Embryonic facial prominence (tissue), 1 donor: ENCODE measurements around the gene SYT2.

Experiments used
- DNase-seq: peaks from one replicate; pipeline ENCODE4 v3.0.0-alpha.2; 2016; ENCODE audit errors: extremely low spot score

SYT2 gene

DNA sequence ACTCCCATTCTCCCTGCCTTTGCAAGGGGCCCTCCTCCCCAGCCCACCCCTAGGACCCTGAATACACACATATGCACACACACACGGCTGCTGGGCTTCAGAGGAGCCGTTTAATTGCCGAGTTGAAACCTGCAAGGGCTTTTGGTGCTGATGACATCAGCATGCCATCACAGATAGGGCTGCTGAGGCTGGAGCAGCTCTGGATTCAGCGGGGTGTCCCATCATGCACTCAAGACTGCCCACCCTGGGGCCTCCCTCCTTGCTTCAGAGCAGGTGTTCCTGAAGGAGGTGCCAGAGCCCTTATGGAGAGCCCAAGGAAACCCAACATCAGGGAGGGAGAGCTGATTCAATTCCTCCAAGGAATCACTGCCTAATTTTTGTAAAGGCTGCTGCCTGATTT lies 5.7 kb downstream of the SYT2 start:
- DNase-seq: no peak

DNA sequence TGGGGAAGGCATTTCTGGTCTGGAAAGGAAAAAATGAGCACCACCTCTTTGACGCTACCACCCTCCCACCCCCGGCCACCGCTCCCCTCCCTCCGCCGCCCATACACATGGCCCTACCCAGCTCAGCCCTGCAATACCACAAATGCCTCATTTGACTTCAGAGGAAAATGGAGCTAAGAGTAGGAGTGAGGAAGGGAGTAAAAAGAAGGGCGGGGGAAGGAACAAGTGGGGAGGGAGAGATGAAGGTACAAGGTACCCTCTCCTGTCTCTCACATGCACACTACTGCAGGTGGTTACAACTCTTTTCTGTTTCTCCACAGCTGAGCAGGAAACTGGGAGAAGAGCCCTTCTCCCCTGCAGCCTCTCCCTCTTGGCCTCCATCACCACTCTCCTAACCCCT lies 7.1 kb downstream of the SYT2 start:
- DNase-seq: no peak

DNA sequence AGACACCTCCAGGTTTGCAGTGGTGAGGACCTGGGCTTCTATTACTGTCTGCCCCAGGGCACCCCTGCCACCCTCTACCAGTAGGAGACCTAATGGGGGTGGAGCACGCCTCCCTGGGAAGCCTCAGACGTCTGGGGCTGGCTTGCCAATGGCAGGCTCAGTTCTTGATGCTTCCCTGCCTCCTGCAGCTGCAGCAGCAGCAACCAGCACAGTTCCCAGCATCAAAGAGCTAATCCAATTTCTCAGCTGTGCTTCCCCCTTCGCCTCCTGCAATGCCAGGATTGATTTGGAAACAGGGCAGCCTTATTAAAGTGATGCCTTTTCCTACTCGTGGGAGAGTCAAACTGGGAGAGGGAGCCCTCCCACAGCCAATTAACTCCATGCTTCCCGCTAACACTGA lies 8.2 kb downstream of the SYT2 start:
- DNase-seq: no peak

DNA sequence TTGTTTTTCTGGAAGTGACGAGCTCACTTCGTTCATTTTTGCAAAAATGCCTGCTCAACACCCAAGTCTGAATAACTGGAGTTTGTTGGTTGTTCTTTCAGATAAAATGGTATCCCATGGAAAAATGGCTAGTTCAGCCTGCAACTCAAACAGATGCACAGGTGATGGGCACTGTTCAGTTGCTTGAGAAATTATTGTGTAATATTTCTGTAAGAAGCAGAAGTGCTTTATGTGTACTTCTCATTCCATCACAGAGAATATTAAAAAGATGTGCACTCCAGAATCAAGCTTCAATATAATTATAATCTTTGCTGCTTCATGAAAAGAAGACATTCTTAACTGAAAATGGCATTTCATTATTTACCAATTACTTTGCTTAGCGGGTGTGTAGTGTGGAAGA lies 9.1 kb downstream of the SYT2 start:
- no peak for DNase-seq

DNA sequence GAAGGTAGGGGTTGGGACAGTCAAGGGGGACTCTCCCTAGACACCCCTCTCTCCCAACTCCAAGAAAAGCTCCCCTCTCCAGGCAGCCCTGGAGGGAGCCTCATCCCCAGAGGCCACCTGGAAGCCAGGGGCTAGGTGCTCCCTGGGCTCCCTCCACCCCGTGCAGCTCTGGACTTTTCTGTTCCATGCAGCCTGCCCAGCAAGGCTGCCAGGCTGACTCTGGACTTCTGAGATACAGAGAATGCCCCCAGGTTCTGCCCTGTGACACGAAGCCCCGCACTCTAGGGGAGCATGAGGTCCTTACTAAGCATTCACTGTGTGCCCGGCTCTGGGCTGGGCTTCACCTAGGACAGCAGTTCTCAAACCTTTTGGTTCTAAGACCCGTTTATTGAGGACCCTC lies 10.2 kb downstream of the SYT2 start:
- DNase-seq: no peak

DNA sequence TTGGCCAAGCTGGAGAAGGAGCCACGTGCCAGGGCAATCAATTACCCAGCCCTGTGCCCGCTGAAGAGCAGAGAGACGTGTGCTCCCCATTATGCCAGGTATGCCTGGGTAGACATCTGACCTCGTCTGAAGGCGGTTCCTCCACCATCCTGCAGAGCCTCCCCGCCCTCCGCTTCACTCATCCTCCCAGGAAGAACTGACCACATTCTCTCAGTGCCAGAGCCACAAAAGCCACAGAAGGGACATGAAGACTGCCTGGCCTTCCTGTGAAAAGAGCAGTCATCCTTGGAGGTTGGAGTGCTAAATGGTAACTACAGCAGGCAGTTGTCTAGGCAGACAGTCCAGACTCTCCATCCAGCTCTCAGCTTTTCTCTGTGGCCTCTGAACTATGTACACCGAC lies 12.0 kb downstream of the SYT2 start:
- no peak for DNase-seq

DNA sequence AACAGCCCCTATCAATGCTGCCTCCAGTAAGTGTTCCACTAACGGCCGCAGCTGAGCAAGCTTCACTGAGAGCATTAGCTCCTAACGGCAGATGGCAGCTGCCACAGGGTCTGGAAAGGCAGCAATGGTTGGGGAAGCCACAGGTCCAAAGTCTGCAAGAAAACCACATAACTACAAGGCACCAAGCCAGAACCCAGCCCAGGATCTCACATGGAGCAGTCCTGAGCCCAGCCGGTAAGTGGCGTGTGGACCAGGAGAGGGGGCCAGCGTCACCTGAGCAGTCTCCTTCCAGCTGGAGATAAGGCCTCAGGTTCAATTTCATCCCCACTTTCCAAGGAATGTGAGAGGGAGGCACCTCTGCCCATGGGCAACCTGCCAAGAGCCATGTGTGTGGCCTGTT lies 13.2 kb downstream of the SYT2 start:
- no peak for DNase-seq

DNA sequence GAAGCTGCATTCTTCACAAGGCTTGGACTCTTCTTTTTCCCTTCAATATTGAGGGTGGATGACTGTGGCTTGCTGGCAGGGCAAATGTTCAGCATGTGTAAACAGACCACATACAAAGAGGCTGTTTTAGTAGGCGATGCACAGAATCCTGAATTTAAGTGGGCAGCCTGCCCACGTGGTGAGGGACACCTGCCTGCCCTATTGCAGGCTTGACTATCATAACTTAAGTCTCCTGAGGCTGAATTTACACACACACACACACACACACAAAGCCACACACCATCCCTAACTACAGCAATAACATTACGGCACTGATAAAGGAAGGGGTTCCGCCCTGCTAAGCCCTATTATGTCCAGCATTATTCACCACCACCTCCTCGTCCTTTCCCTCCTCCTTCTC lies 15.9 kb downstream of the SYT2 start:
- no peak for DNase-seq

DNA sequence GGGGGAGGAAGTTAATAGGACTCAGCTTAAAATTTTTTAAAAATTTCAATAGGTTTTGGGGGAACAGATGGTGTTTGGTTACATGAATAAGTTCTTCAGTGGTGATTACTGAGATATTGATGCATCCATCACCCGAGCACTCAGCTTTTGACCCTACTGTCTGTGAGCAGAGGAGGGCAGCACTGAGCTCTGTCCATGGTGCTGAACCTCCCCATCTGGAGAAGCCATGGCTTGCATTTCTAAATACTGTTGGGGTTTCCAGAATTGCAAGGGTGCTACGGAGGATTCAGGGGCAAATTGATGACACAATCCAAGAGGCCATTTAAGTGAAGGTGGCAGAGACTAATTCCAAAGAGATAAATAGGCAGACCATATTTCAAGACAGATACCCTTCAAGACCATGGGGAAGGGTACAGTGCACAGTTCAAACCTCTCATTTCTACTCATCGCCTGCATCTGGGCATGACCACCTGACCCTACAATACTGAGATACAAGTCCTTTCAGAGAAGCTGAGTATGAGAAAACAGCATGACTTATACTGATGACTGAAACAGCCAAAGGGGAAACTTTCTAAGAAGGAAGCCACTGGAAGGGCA lies 17.2 kb downstream of the SYT2 start:
- no peak for DNase-seq

DNA sequence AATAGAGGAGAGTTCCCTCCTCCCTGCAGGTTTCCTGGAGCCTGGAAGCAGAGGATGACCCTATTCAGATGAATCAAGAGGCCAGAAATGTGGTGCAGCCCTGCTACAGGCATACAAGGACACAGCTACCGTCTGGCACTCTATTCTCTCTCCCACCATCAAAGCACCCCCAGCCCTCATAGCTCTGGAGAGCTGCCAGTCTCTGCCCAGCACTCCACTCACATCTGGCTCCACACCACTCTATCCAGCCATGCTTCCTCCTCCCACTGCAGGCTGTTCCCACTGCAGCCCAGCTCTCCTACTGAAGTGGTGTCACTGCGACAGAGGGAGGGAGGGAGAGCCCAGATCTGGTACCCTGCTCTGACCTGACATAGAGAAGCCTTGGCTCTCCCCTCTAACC lies 18.4 kb downstream of the SYT2 start:
- no peak for DNase-seq

DNA sequence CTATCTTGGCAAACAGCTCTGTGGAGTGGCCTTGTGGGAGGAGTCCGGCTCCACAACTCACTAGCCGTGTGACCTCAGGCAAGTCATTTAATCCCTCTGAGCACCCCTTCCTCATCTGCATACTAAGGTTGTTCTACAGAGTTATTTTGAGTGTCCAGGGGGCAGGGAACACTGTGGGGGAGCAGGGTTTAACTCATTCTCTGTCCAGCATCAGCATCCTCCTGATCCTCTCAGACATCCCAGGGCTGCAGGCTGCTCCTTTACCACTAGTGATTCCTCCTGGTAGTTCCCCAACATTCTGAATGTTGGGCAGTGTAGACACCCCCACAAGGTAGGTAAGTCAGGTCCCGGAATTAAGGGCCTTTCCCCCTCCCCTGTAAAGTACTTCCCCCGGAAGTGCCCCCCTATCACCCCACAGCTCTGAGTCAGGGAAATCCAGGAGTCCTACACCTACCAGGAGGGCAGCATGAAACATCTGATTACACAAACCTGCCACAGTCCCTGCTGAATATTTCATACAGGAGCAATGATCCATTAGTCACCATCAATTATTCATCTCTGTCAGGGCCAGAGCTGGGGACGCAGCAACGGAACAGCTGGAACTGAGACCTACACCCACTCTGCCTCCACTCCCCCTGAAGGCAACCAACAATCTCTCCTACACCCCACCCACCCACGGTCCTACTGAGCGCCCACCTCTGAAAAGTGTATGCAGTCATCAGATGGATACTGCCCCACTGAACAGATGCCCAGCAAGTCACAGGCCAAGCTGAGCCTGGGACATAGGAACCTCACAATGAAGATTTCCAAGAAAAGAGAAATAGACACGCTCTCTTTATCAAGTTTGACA lies 20.5 kb downstream of the SYT2 start:
- no peak for DNase-seq

DNA sequence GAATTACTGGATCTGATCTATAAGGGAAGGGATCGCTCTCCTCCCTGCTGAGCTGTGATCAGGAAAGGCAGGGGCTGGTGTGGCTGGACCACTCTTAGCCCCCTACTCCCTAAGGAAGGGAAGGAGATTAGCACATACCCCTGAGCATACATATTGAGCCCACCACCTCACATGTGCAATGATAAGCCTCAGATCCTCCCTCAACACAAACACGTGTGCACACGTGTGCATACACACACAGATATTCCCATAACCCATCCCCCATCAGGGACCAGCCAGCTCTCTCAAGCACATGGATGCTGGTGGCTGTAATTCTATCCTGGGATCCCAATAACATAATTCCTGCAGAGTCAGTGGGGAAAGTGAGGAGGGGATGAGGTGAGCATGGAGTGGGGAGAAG lies 21.2 kb downstream of the SYT2 start:
- no peak for DNase-seq

DNA sequence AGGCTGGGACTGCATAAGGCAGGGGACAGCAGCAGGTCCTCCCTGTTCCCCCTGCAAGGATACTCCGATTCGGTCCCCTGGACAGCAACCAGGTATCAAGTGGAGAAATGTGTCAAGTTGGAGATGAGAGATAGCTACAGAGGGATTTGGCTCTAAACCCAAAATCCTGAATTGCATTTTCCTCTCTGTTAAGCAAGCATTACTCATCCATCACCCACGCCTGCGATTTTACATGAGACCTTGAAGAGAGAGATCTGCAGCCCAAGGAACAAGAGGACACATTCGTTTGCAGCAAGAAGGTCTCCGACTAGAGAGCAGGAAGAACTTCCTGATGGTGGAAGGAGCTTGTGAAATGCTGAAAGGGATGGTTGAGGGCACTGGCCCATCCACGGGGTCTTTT lies 21.9 kb downstream of the SYT2 start:
- no peak for DNase-seq

DNA sequence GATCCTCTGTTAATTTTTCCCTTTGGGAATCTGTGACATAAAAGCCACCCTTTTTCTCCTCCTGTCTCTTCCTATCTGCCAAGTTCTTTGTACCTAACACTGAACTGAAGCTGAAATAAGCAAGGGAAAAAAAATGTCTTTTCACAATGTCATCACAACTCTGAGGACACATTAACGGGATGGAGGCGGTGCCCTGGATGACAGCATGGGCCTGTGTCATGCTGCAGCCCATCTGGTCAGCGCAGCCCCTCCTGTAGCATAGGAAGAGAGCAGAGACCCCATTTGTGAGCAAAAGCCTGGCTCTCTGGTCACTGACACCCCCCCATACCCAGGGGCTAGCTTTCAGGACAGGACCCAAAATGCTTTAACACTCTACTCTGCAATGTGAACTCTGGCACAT lies 22.5 kb downstream of the SYT2 start:
- no peak for DNase-seq

DNA sequence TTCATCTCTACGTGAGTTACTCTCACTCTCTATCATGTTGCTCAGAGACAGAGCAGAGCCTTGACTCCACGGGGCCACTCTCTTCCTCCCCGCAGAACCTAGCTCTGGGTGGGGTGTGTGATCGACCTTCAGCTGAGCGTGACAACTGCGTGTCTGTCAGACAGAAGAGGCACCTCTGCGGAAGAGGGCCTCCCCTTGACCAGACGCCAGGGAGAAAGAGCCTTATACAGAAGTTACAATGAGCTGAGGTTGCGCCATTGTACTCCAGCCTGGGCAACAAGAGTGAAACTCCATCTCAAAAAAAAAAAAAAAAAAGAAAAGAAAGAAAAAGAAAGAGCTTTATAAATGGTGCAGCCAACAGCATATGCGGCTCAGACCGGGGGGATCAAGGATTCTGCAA lies 22.9 kb downstream of the SYT2 start:
- DNase-seq: no peak

DNA sequence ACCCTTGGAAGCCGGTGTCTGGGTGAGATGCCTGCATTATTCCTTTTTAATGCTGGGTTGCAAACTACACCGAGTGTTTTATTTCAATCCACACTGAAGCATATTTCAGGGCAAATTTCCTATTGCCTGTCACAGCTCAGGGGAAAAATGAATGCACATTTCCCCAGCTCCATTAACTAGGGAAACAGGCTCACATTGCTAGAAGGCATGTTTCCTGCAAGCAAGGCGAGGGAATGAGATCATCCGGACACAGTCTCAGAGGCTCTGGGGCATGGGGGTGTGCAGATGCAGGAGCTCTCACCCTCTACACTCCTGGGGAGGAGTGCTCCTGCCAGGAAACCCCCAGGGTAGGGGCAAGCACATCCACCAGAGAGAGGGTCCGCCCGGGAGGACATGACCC lies 24.6 kb downstream of the SYT2 start:
- no peak for DNase-seq

DNA sequence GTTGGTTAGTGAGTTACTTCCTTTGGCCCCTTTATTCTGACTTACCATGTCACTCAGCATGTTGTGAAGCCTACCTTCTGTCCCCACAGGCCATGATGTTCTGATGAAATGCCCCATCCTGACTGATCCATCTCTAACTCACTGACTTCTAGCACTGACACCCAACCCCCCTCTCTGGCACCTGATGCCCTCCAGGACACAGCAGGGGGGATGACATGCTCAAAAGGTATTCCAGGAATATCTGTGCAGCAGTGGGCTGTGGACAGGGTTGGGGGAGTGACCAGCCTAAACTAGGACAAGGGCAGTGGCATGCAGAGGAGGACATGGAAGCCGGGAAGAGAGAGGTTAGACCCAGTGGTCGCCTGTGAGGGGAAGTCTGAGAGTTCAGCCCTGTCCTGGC lies 25.5 kb downstream of the SYT2 start:
- no peak for DNase-seq

DNA sequence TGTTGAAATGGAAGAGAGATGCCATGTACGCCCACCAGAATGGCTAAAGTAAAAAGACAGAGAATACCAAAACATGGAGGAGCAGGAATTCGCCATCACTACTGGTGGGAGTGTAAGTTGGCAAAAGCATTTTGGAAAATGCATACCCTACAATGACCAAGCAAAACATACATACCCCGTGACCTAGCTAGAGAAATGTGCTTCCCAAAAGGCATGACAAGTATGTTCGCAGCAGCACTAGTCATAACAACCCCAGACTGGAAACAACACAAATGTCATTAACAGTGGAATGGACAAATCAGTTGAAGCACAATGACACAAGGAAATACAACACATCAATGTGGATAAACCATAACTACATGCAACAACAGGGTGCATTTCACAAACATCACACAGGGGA lies 27.2 kb downstream of the SYT2 start:
- no peak for DNase-seq

DNA sequence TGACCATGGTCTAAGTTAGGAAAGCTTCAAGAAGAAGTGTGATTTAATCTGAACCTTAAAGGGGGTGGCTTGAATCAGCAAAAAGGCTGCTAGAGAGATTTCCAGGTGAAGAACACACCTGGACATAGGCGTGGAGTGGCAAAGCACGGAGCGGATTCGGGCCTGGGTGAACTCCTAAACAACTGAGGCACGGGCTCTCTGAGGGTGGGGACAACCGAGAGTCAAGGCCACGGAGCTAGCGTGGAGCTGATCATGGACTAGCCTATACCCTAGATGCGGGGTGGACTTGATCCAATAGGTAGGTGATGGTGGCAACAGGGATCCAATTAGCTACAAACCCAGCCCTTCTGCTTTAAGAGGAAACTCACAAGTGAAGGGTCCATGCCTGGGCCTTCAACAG lies 27.8 kb downstream of the SYT2 start:
- no peak for DNase-seq

DNA sequence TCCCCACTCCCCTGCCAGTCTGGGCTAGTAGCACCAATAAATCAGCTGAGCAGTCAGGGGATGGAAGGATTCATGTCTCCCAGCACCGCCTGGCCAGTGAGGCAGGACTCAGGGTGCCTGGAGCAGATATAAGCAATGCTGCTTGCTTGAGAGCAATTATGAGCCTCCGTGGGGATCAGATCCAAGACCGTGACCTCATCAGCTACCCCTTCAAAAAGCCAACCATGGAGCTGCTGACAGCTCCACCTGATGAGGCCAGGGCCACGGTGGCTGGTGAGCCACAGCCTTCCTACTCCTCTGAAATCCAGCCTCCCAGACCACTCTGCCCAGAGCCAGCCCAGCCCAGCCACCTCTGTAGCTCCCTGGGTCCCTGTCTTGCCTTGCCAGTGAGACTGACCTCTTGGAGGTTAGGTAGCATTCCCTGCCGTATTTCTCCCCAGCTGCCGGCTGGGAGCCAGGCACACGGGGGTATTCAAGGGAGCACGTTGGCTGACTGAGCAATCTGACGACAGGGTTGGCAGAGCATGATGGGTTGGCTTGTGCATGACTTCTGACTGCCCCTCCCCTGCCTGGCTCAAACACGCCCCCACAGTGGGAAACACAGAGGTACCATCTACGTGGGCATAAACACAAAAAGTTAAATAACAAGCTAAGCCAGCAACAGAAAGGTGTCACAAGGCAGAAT lies 28.4 kb downstream of the SYT2 start:
- no peak for DNase-seq

DNA sequence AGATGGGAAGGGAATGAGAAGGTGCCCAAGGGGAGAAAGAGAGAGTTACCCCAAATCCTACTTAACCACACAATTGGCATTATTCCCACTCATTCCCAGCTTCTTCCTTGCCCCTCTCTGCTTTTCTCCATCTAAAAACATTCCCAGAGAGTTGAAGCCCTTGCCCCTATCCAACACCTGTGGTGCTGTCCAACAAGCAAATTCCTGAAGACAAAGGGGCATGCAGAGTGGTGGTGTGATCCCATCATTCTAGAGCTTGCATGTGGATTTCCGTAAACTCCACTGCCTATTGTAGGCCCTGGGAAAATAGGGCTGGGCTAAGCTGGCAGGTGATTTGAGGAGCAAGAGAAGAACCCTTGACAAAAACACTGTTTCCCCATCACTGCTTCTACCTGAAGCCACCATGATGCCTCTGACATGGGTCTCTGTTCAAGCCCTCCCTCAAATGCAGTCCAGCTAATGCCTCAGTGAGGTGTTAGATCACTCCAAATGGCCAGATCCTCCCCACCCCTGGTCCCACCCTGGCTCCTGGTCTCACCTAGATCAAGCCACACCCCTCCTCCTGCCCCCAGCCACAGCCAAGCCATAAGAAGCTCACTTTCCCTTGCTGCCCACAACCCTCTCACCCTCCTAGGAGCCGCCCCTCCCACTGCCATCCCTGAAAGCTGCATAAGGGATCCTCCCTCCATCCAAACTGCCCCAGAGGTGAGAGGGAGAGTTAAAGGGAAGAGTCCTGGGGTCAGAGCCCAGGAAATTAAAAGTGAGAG lies 29.5 kb downstream of the SYT2 start:
- no peak for DNase-seq

DNA sequence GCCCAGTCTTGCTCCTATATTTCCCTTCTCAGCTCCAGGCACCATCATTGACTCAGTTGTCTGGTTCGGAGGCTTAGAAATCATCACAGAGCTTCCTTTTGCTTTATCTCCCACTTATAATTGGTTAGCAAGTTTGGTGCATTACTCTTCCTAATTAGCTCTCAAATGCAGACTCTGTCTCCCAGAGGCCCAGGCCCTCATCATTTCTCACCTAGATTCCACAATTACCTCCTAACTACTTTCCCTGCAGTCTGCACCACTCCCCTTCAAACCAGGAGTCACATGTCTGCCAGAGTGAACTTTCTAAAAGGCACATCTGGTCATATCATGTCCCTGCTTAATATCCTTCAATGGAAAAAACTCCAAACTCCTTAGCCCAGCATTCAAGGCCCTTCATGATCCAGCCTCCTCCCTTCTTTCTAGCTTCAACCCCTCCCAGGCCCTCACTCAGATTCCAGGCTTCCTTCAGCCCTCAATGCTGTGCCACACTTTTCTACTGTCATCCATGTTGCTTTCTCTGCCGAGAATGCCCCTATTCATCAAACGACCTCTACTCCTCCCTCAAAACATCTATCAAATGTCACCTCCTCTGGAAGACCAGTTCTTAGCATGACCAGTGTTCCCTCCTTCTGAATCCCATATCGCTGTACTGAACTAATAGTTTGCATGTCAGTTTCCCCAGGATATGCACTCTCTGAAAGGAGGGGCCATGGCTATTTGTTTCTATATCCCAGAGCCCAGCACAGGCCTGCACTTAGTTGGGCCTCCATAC lies 30.7 kb downstream of the SYT2 start:
- no peak for DNase-seq
